Fibroblast of lung (primary cell): ENCODE results near the gene ABCC11. TPM values are rescaled to one million over a fixed set of nuclear protein-coding genes. Genes with fewer than 3 reads are reported as not detected.

Experiments used
- DNase-seq, 2 donors: peaks; one replicate each; pipeline versions ENCODE4 v3.0.0 to v3.0.0-alpha.2; 2010; ENCODE audit warnings: low read depth in 2 of 2
- H2AFZ ChIP-seq: 2 replicates; pipeline ENCODE4 v1.5.1; 2012; ENCODE audit warnings: low read length, control low read depth, inconsistent platforms
- H3K27ac ChIP-seq: 2 replicates; pipeline ENCODE4 v1.5.1; 2011; ENCODE audit warnings: low read length, control low read depth; ENCODE audit not compliant: insufficient read depth
- H3K27me3 ChIP-seq: 2 replicates; pipeline ENCODE4 v1.5.1; 2011; ENCODE audit warnings: mild to moderate bottlenecking, low read length; ENCODE audit not compliant: control insufficient read depth, insufficient read depth
- H3K36me3 ChIP-seq: 2 replicates; pipeline ENCODE4 v1.5.1; 2011; ENCODE audit warnings: low read length; ENCODE audit not compliant: control insufficient read depth, insufficient read depth
- H3K4me1 ChIP-seq: 2 replicates; pipeline ENCODE4 v1.5.1; 2011; ENCODE audit warnings: low read length; ENCODE audit not compliant: control insufficient read depth, insufficient read depth; ENCODE audit errors: extremely low read depth
- H3K4me2 ChIP-seq: 2 replicates; pipeline ENCODE4 v1.5.1; 2011; ENCODE audit warnings: low read length, control low read depth; ENCODE audit not compliant: insufficient read depth; ENCODE audit errors: extremely low read depth
- H3K4me3 ChIP-seq, 4 experiments: fragments of 200-600 bp in 1 of 4; sonication (generic) in 1 of 4; replicated peaks in 1 of 4; 2 replicates each; pipeline ENCODE4 v1.5.1; 2011 to 2016; ENCODE audit warnings: low read length in 4 of 4, low read depth in 3 of 4, mild to moderate bottlenecking in 3 of 4, control low read depth in 2 of 4, inconsistent platforms in 1 of 4, mixed read lengths in 1 of 4; ENCODE audit not compliant: insufficient read depth in 1 of 4; ENCODE audit errors: control extremely low read depth in 1 of 4
- H3K79me2 ChIP-seq: 2 replicates; pipeline ENCODE4 v1.5.1; 2012; ENCODE audit warnings: mild to moderate bottlenecking, low read length, inconsistent platforms; ENCODE audit not compliant: control insufficient read depth, insufficient read depth
- H3K9ac ChIP-seq: 2 replicates; pipeline ENCODE4 v1.5.1; 2011; ENCODE audit warnings: mild to moderate bottlenecking, low read length, control low read depth; ENCODE audit not compliant: insufficient read depth
- H3K9me3 ChIP-seq: 2 replicates; pipeline ENCODE4 v1.5.1; 2012; ENCODE audit warnings: low read depth, low read length; ENCODE audit not compliant: control insufficient read depth, insufficient read depth
- H4K20me1 ChIP-seq: 2 replicates; pipeline ENCODE4 v1.5.1; 2011; ENCODE audit warnings: low read length; ENCODE audit not compliant: control insufficient read depth, insufficient read depth; ENCODE audit errors: extremely low read depth
- EZH2 ChIP-seq: IDR thresholded peaks from 2 replicates; pipeline ENCODE4 v1.5.1; 2012; ENCODE audit warnings: low read length, control low read depth, mild to moderate bottlenecking; ENCODE audit errors: missing control alignments
- polyA plus RNA-seq, 2 donors: library from polyadenylated mRNA; depleted of rRNA in 1 of 2; stranded (reverse) in 1 of 2; unstranded in 1 of 2; fragments of >200 nt; gene quantifications; 2 replicates each; pipeline ENCODE4 v1.2.1, GENCODE V29; 2011 to 2012; ENCODE audit warnings: missing spikeins in 1 of 2
- total RNA-seq: library from RNA; depleted of rRNA; stranded (reverse); fragments of >200 nt; gene quantifications from 2 replicates; pipeline ENCODE4 v1.2.1, GENCODE V29; 2014
- TF ChIP-seq, protein P1 (sequence below), 2 donors: IDR thresholded peaks in 1 of 2; conservative IDR thresholded peaks in 1 of 2; 1 replicate in 1 of 2; 2 replicates in 1 of 2; pipeline ENCODE4 v1.5.1; 2011 to 2012; ENCODE audit warnings: low read length in 2 of 2, control low read depth in 1 of 2, inconsistent platforms in 1 of 2, low read depth in 1 of 2, mild to moderate bottlenecking in 1 of 2

Gene ABCC11
- total and polyA plus RNA-seq, 2 donors (not counting 1 experiment from before 2014, with no cell fraction given), result 0.17 to 0.20 TPM

DNA sequence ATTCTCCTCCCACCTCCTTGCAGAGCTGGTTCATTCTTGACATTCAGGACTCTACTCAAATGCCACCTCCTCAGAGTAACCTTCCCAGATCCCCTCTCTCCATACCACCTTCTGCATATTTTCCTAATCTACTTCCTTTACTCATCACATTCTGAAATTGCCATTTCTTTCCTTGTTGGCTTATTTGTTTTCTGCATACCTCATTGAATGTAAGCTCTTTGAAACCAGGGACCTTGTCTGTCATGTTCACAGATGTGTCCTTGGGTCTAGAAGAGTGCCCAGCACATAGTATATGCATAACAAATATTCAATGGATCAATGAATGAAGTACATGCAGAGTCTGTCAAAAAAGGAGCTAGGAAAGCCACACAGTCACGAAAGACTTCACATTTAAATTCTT lies 11.1 kb downstream of the ABCC11 start:
- H2AFZ ChIP-seq, result no peak overlapping the region
- no peaks in the 10 kb centered on the region for H3K36me3 ChIP-seq
- H3K4me2 ChIP-seq, result no peak overlapping the region
- no peaks in the 10 kb centered on the region for H4K20me1 ChIP-seq
- no peaks in the 10 kb centered on the region for H3K79me2 ChIP-seq
- H3K27me3 ChIP-seq, result no peaks in the 10 kb centered on the region
- H3K4me1 ChIP-seq, result peaks cover 3% of the 10 kb centered on the region
- no peaks in the 10 kb centered on the region for H3K9me3 ChIP-seq
- DNase-seq, result no peak
- no peak overlapping the region for H3K9ac ChIP-seq
- TF ChIP-seq EZH2, result no peak
- TF ChIP-seq, protein P1, sequence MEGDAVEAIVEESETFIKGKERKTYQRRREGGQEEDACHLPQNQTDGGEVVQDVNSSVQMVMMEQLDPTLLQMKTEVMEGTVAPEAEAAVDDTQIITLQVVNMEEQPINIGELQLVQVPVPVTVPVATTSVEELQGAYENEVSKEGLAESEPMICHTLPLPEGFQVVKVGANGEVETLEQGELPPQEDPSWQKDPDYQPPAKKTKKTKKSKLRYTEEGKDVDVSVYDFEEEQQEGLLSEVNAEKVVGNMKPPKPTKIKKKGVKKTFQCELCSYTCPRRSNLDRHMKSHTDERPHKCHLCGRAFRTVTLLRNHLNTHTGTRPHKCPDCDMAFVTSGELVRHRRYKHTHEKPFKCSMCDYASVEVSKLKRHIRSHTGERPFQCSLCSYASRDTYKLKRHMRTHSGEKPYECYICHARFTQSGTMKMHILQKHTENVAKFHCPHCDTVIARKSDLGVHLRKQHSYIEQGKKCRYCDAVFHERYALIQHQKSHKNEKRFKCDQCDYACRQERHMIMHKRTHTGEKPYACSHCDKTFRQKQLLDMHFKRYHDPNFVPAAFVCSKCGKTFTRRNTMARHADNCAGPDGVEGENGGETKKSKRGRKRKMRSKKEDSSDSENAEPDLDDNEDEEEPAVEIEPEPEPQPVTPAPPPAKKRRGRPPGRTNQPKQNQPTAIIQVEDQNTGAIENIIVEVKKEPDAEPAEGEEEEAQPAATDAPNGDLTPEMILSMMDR (conservative IDR thresholded peaks at IDR 0.05 in 1 of 2, IDR thresholded peaks at IDR 0.05 in 1 of 2; ENCODE audit: low read depth in 1 of 2, low read length in 2 of 2), result no peak
- no peak overlapping the region for H3K27ac ChIP-seq
- no peak overlapping the region for H3K4me3 ChIP-seq

DNA sequence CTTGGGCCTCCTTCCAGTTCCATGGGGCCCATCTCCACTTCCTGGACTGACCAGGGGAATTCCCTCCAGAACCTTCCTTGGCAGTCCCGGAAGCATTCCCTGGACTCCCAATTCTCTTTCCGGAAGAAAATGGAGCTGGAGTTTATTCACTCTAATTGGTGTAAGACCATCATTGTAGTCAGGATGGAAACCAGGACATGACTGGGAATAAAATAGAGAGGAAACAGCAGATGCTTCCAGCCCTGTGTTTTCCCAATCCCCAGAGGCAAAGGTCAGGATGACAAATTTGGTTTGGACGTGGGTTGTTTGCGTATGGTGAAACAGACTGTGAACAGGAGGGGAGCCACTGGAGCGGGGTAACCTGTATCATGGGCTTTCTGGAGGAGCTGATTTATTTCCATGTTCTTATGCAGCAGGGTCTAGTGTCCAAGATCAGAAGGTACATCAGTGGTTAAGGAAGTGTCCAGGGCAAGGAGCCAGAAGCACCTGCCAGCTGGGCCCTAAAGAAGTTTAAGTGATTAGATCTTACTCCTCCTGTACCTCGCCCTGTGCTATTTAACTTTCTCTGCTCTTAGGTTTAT lies 11.7 kb downstream of the ABCC11 start:
- H3K4me2 ChIP-seq, result no peak overlapping the region
- H2AFZ ChIP-seq, result no peak overlapping the region
- no peaks in the 10 kb centered on the region for H3K79me2 ChIP-seq
- no peaks in the 10 kb centered on the region for H4K20me1 ChIP-seq
- no peaks in the 10 kb centered on the region for H3K9me3 ChIP-seq
- no peak overlapping the region for H3K27ac ChIP-seq
- DNase-seq, result peak in 1 of 2 donors; percentile 24
- no peak overlapping the region for H3K4me3 ChIP-seq
- H3K27me3 ChIP-seq, result no peaks in the 10 kb centered on the region
- no peak overlapping the region for H3K9ac ChIP-seq
- peaks cover 3% of the 10 kb centered on the region for H3K4me1 ChIP-seq
- TF ChIP-seq, protein P1 (conservative IDR thresholded peaks at IDR 0.05 in 1 of 2, IDR thresholded peaks at IDR 0.05 in 1 of 2; ENCODE audit: low read depth in 1 of 2, low read length in 2 of 2), result no peak
- no peak for TF ChIP-seq EZH2
- no peaks in the 10 kb centered on the region for H3K36me3 ChIP-seq

DNA sequence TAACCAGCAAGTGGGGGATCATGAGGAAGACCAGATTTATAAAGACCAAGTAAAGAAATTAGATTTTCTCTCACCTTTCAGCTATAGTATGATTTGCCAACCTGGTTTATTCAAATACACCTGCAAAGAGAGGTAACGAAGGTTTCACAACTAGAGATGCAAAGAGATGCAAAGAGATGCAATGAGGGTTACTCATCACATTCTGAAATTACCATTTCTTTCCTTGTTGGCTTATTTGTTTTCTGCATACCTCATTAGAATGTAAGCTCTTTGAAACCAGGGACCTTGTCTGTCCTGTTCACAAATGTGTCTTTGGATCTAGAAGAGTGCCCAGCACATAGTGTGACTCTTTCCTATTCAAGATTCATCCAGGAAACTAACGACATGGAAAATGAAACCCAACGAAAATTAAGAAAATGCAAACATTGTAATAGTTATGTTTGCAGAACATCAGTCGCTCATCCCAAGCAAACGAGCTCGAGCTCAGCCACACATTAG lies 12.2 kb downstream of the ABCC11 start:
- Histone ChIP-seq H3K36me3 (no peaks in the 10 kb centered on the region), H2AFZ (no peak overlapping the region), H3K4me3 (no peak overlapping the region), H3K27me3 (no peaks in the 10 kb centered on the region), H3K79me2 (no peaks in the 10 kb centered on the region), H3K9me3 (no peaks in the 10 kb centered on the region), H4K20me1 (no peaks in the 10 kb centered on the region), H3K9ac (no peak overlapping the region), H3K4me2 (no peak overlapping the region), H3K27ac (no peak overlapping the region), H3K4me1 (peaks cover 3% of the 10 kb centered on the region)
- TF ChIP-seq, protein P1 (conservative IDR thresholded peaks at IDR 0.05 in 1 of 2, IDR thresholded peaks at IDR 0.05 in 1 of 2; ENCODE audit: low read depth in 1 of 2, low read length in 2 of 2), result no peak
- no peak for DNase-seq
